Neural crest cell (in vitro differentiated cells): ENCODE measurements around the gene ZFAND3. TPM values are rescaled to one million over a fixed set of nuclear protein-coding genes. Genes with fewer than 3 reads are reported as not detected.

Source experiments
- DNase-seq: peaks from one replicate; pipeline ENCODE4 v3.0.0; 2021; ENCODE audit warnings: low read depth, mixed read lengths, low spot score
- H3K27ac Mint-ChIP-seq: one replicate; pipeline ENCODE4 v1.8.0; 2021; ENCODE audit warnings: mild to moderate bottlenecking, mixed read lengths; ENCODE audit not compliant: unreplicated experiment
- H3K27me3 Mint-ChIP-seq: 2 replicates; pipeline ENCODE4 v1.8.0; 2021; ENCODE audit warnings: low read depth, mild to moderate bottlenecking, mixed read lengths
- H3K36me3 Mint-ChIP-seq: 2 replicates; pipeline ENCODE4 v1.8.0; 2021; ENCODE audit warnings: low read depth, mild to moderate bottlenecking, mixed read lengths
- H3K4me1 Mint-ChIP-seq: 2 replicates; pipeline ENCODE4 v1.8.0; 2021; ENCODE audit warnings: mixed read lengths
- H3K4me3 Mint-ChIP-seq: one replicate; pipeline ENCODE4 v1.8.0; 2021; ENCODE audit warnings: mild to moderate bottlenecking, mixed read lengths
- H3K9me3 Mint-ChIP-seq: 2 replicates; pipeline ENCODE4 v1.8.0; 2021; ENCODE audit warnings: mixed read lengths
- CTCF ChIP-seq: fragments of 200-600 bp; sonication (generic); conservative IDR thresholded peaks from 2 replicates; pipeline ENCODE4 v1.5.0; 2021; ENCODE audit warnings: antibody characterized with exemption, mild to moderate bottlenecking
- total RNA-seq: library from RNA; stranded (reverse); gene quantifications from 2 replicates; pipeline ENCODE4 v1.2.1, GENCODE V29; 2021

The ZFAND3 gene
- total RNA-seq, 1 donor from 2014 or later, result 65.9 TPM

- Mint-ChIP-seq H3K4me1 (peaks cover 9% of the 10 kb centered on the region), H3K4me3 (no peak overlapping the region), H3K27ac (no peak overlapping the region), H3K27me3 (no peaks in the 10 kb centered on the region), H3K9me3 (peaks cover 3% of the 10 kb centered on the region), H3K36me3 (peaks cover 2% of the 10 kb centered on the region)
- DNase-seq, result no peak
- TF ChIP-seq CTCF, result no peak
Measured at GRCh38 chr6:38022688-38023087, 203.2 kb downstream of the ZFAND3 start.

GRCh38 chr6:38024908-38025307 lies 205.4 kb downstream of the ZFAND3 start:
- Mint-ChIP-seq H3K4me1 (peaks cover 12% of the 10 kb centered on the region), H3K36me3 (peaks cover 2% of the 10 kb centered on the region), H3K9me3 (peaks cover 3% of the 10 kb centered on the region), H3K27ac (no peak overlapping the region), H3K27me3 (no peaks in the 10 kb centered on the region), H3K4me3 (no peak overlapping the region)
- DNase-seq, result no peak
- no peak for TF ChIP-seq CTCF

GRCh38 chr6:38025451-38025850 lies 205.9 kb downstream of the ZFAND3 start:
- no peaks in the 10 kb centered on the region for H3K27me3 Mint-ChIP-seq
- no peak for TF ChIP-seq CTCF
- H3K36me3 Mint-ChIP-seq, result peaks cover 6% of the 10 kb centered on the region
- H3K27ac Mint-ChIP-seq, result no peak overlapping the region
- H3K4me3 Mint-ChIP-seq, result no peak overlapping the region
- no peak for DNase-seq
- peaks cover 12% of the 10 kb centered on the region for H3K4me1 Mint-ChIP-seq
- H3K9me3 Mint-ChIP-seq, result peaks cover 5% of the 10 kb centered on the region

GRCh38 chr6:38027685-38028373 lies 208.3 kb downstream of the ZFAND3 start:
- Mint-ChIP-seq H3K36me3 (peaks cover 8% of the 10 kb centered on the region), H3K4me1 (peaks cover 16% of the 10 kb centered on the region), H3K27ac (no peak overlapping the region), H3K4me3 (no peak overlapping the region), H3K27me3 (no peaks in the 10 kb centered on the region), H3K9me3 (peaks cover 5% of the 10 kb centered on the region)
- no peak for TF ChIP-seq CTCF
- DNase-seq, result no peak

GRCh38 chr6:38030380-38030779 lies 210.9 kb downstream of the ZFAND3 start:
- Mint-ChIP-seq H3K27me3 (no peaks in the 10 kb centered on the region), H3K27ac (no peak overlapping the region), H3K4me1 (peaks cover 24% of the 10 kb centered on the region), H3K4me3 (no peak overlapping the region), H3K9me3 (peaks cover 2% of the 10 kb centered on the region), H3K36me3 (peaks cover 6% of the 10 kb centered on the region)
- no peak for DNase-seq
- TF ChIP-seq CTCF, result no peak
